T-helper 1 cell treated with Interleukin-12 subunit alpha and Interleukin-12 subunit beta and Interleukin-4 antibody, amounts not matched to agents 30 μg/mL and 1 μg/mL, for 36 hours (primary cell): ENCODE data around the gene METTL16.

Experiments
- H3K27ac Mint-ChIP-seq: one replicate; pipeline ENCODE4 v1.8.0; 2021; ENCODE audit warnings: mild to moderate bottlenecking, mixed read lengths
- H3K27me3 Mint-ChIP-seq: one replicate; pipeline ENCODE4 v1.8.0; 2021; ENCODE audit warnings: low read depth, mixed read lengths
- H3K36me3 Mint-ChIP-seq: one replicate; pipeline ENCODE4 v1.8.0; 2021; ENCODE audit warnings: low read depth, mixed read lengths
- H3K4me1 Mint-ChIP-seq: one replicate; pipeline ENCODE4 v1.8.0; 2021; ENCODE audit warnings: low read depth, mixed read lengths
- H3K4me3 Mint-ChIP-seq: one replicate; pipeline ENCODE4 v1.8.0; 2021; ENCODE audit warnings: mild to moderate bottlenecking, moderate library complexity, mixed read lengths
- H3K9me3 Mint-ChIP-seq: one replicate; pipeline ENCODE4 v1.8.0; 2021; ENCODE audit warnings: mixed read lengths

The METTL16 gene

DNA sequence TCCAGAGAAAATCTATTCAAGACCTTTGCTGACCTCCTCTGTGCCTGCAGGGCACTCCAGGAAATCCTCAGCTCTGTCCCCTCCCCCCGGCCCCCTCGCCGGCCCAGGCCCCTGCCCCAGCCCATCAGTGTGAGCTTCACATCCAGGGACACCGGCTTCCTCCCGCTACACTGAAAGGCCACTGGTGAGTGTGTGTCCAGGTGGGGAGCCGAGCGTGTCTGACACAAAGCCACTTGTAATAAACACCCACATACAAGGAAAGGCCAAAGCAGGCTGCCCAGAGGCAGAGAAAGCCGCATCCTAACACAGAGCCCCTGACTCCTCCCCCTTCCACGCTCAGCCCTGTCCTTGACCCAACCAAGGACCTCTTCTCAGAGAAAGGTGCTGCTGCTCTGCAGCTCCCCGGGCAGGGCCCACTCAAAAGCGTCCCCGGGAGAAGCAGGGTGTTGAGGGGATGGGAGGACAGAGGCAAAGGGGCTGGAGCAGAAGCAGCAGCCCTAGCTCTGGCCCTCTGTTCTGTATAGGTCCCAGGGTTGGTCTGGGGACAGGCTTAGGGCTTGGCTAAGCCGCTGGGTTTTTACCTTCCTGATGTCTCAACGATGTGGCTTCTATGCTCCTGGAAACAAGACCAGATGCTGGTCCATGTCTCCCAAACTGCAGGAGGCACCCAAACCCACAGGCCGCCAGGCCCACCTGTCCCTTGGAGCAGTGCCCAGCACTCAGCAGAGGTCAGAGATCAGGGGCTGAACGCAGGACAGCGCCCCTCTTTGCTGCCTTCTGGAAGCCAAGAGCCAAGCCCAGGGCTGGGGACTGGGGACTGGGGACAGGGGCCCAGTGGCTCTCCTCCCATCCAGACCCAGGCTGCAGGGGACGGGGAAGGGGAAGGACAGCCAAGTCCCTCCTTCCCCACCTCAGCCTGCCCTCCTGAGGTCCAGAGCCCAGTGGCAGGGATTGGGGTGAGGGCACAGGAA, 126.2 kb downstream of the METTL16 start:
- H3K27ac Mint-ChIP-seq = no peak overlapping the region
- H3K27me3 Mint-ChIP-seq = no peaks in the 10 kb centered on the region
- no peak overlapping the region for H3K4me3 Mint-ChIP-seq
- peaks cover 16% of the 10 kb centered on the region for H3K4me1 Mint-ChIP-seq
- peaks cover 8% of the 10 kb centered on the region for H3K36me3 Mint-ChIP-seq
- no peaks in the 10 kb centered on the region for H3K9me3 Mint-ChIP-seq

DNA sequence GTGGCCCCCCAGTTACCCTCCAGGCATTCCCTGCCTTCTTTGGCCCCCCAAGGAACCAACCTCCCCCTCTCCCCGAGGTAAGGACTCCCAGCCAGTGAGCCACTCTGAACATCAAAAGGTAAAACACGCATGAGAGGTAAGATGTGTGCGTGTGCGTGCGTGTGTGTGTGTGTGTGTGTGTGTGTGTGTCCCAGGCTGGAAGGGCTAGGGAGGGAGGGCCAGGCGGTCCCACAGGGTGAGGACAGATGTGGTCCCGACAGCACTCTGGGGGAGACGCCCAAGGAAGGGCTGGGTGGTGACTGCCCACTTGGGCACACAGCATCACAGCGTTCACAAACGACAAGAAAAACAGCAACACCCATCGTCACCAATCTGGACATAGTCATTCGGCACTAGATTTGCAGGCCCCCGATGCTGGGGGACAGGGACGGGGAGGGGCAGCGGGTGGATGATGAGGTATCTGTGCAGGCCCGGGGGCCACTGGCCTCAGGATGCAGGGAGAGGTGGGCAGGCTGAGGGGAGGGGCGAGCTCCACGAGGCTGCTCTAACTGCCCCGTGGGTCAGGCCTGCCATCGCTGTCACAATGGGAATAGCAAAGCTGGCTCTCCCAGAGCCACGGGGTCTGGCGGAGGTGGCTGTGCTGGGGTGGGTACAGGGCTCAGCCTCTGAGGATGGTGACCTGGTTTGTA, 127.1 kb downstream of the METTL16 start:
- no peak overlapping the region for H3K27ac Mint-ChIP-seq
- peaks cover 8% of the 10 kb centered on the region for H3K36me3 Mint-ChIP-seq
- H3K4me3 Mint-ChIP-seq = no peak overlapping the region
- no peaks in the 10 kb centered on the region for H3K9me3 Mint-ChIP-seq
- H3K27me3 Mint-ChIP-seq = no peaks in the 10 kb centered on the region
- H3K4me1 Mint-ChIP-seq = peaks cover 16% of the 10 kb centered on the region

DNA sequence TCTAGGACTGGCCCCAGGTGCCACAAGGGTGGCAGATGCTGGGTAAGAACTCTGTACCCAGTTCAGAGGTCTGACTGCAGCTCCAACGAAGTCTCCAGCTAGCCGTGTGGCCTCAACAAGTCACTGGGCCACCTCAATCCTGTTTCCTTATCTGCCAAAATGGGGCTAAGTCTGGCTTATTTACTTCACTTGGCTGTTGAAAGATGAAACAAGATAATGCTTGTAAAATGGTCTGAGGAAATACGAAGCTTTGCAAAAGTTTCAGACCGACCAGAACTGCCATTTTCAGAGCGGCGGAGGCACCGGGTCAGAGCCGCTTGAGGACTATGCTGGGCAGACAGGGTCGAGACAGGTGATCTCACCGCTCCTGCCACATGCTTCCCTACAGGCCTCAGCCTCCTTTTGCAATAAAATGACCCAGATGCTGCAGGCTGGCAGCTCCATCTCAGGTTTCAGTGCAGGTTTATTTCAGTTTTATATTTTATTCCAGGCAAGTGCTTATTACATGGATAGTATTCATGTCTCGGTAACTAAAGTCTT, 128.0 kb downstream of the METTL16 start:
- no peak overlapping the region for H3K4me3 Mint-ChIP-seq
- H3K36me3 Mint-ChIP-seq = peaks cover 5% of the 10 kb centered on the region
- H3K27ac Mint-ChIP-seq = no peak overlapping the region
- peaks cover 10% of the 10 kb centered on the region for H3K4me1 Mint-ChIP-seq
- no peaks in the 10 kb centered on the region for H3K27me3 Mint-ChIP-seq
- no peaks in the 10 kb centered on the region for H3K9me3 Mint-ChIP-seq

DNA sequence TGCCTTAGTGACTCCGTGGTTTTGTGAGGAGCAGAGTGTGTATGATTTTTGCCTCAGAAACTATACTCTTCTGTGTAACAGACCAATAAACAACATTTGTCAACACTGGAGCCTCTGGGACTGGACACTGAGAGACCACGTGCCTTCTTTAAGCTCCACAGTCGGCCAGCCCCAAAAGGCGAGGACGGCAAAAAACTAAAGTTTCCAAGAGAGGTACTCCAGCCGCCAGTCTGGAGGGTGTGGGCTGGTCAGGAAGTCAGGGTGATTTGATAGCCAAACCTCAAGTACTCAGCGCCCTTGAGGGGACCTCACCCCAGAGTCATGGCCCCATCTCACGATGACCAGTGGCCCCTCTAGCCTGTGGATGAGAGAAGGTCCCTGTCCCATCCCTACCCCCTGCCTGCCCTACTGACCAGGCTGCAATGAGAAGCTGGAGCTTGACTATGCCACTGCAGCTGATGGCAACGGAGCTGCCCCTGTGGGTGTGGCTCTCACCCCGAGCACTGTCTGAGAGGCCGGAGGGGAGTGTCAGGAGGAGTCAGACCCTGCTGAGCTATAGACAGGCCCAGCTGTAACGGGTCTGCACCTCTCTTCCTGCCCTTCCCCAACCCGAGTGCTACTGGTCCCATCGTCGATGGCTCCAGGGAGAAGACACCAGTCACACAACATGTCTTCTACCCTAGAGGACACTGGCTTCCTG, 130.6 kb downstream of the METTL16 start:
- Mint-ChIP-seq H3K27me3 (no peaks in the 10 kb centered on the region), H3K4me1 (peaks cover 4% of the 10 kb centered on the region), H3K9me3 (no peaks in the 10 kb centered on the region), H3K27ac (no peak overlapping the region), H3K36me3 (peaks cover 4% of the 10 kb centered on the region), H3K4me3 (no peak overlapping the region)

DNA sequence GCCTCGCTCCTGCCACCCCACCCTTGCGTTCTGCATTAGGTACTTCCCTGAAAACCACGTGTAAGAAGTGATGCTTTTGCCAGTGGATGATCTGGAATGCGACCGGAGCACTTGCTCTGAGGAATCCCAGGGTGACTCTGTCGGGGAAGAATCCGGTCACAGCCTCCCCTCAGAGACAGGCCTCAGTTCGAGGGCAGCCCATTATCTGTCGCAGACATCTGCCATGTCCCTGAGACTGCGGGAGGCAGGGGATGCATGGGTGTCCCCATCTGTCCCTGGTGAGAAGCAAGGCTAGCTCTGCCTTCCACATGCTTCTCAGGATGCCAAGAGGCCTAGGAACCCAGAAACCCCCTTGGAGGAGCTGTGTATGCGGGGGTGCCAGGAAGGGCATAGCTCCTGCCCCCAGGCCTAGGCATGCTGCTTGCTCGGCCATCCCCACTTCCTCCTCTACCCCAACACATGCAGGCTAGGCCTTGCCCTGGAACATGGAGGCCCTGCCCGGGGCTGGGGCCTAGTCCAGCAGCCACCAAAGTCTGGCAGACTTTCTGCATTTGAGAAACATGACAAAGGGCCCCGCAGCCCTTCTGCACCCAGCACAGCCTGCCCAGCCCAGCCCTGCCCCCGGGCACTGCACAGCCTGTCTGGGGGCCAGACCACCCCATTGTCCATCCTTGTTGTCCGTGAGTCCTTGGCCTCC, 131.3 kb downstream of the METTL16 start:
- H3K27me3 Mint-ChIP-seq = no peaks in the 10 kb centered on the region
- H3K4me3 Mint-ChIP-seq = no peak overlapping the region
- peaks cover 4% of the 10 kb centered on the region for H3K4me1 Mint-ChIP-seq
- peaks cover 4% of the 10 kb centered on the region for H3K36me3 Mint-ChIP-seq
- no peaks in the 10 kb centered on the region for H3K9me3 Mint-ChIP-seq
- H3K27ac Mint-ChIP-seq = no peak overlapping the region

DNA sequence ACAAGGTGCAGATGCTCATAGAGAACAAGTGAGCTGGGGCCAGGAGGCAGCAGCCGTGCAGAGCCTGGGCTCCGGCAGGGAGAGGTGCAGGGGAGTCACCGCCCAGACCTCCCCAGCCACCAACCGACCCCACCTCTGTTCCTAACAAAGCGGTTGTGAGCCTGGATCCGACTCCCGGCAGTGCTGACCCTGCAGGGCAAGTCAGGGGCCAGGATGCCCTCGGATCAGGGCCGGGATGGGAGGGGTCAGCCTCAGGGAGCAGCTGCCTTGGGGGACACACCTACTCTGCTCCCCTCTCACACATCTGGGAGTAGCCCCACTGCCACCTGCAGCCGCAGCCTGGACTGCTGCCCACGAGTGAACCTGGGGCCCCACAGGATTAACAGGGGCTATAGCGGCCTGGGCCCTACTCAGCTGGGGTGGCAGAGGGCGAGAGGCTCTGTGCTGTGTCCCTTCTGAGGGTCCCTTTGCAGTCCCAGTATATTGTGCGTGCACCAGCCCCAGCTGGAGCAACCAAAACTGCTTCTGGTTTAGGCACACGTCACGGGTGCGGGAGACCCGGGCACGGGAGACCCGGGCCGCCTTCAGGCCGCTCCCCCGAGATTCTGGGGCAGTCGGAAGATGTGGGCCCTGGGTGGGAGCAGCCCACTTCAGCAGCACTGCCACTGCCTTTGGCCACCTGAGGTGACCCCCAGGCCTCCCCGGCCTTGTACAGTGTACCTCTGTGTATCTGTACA, 132.0 kb downstream of the METTL16 start:
- H3K4me3 Mint-ChIP-seq = no peak overlapping the region
- peaks cover 4% of the 10 kb centered on the region for H3K36me3 Mint-ChIP-seq
- H3K4me1 Mint-ChIP-seq = peaks cover 4% of the 10 kb centered on the region
- no peaks in the 10 kb centered on the region for H3K27me3 Mint-ChIP-seq
- H3K27ac Mint-ChIP-seq = no peak overlapping the region
- no peaks in the 10 kb centered on the region for H3K9me3 Mint-ChIP-seq

DNA sequence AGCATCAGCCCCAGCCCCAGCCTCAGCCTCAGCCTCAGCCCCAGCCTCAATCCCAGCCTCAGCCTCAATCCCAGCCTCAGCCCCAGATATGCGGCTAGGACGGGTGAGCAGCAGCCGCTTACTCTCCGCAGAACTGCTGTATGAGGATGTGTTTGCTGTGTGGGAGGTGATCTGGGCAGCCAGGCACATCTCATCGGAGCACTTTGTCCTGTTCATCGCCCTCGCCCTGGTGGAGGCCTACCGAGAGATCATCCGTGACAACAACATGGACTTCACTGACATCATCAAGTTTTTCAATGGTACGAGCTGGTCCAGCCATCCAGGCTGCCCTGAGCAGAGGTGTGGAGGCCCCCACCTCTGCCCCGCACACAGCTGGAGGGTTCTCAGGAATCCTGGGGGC, 132.8 kb downstream of the METTL16 start:
- peaks cover 4% of the 10 kb centered on the region for H3K36me3 Mint-ChIP-seq
- peaks cover 4% of the 10 kb centered on the region for H3K4me1 Mint-ChIP-seq
- H3K9me3 Mint-ChIP-seq = no peaks in the 10 kb centered on the region
- no peak overlapping the region for H3K4me3 Mint-ChIP-seq
- no peaks in the 10 kb centered on the region for H3K27me3 Mint-ChIP-seq
- no peak overlapping the region for H3K27ac Mint-ChIP-seq

DNA sequence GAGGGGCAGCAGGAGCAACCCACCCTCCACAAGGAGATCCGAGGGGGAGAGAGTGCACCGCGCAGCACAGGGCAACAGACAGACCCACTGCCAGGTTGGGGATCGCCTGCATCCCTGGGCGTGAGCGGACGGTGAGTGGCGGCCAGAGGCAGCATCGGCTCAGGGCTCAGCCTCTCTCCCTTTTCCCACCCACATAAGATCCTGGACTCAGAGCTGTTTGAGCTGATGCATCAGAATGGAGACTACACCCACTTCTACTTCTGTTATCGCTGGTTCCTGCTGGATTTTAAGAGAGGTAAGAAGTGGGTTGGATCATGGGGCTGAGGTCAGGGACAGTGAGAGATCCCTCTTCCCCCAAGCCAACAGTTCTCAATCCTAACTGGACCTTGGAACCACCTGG, 134.0 kb downstream of the METTL16 start:
- H3K36me3 Mint-ChIP-seq = peaks cover 4% of the 10 kb centered on the region
- no peaks in the 10 kb centered on the region for H3K27me3 Mint-ChIP-seq
- H3K4me3 Mint-ChIP-seq = no peak overlapping the region
- no peak overlapping the region for H3K27ac Mint-ChIP-seq
- peaks cover 2% of the 10 kb centered on the region for H3K4me1 Mint-ChIP-seq
- no peaks in the 10 kb centered on the region for H3K9me3 Mint-ChIP-seq

DNA sequence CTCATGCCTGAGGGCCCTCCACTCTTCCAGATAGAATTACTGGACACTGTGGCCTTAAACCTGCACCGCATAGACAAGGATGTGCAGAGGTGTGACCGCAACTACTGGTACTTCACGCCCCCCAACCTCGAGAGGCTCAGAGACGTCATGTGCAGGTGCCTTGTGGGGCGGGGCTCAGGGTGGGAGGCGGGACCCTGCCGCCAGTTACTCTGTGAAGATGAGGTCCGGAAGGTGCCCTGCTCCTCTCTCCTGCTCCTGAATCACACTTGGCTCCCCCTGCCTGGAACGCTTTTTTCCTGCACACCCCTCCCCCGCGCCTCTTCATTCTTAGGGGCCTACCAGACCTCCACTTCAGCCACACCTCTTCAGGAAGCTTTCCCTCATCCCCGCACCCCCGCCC, 135.6 kb downstream of the METTL16 start:
- no peak overlapping the region for H3K4me3 Mint-ChIP-seq
- H3K27ac Mint-ChIP-seq = no peak overlapping the region
- no peaks in the 10 kb centered on the region for H3K4me1 Mint-ChIP-seq
- peaks cover 4% of the 10 kb centered on the region for H3K36me3 Mint-ChIP-seq
- no peaks in the 10 kb centered on the region for H3K9me3 Mint-ChIP-seq
- H3K27me3 Mint-ChIP-seq = no peaks in the 10 kb centered on the region

DNA sequence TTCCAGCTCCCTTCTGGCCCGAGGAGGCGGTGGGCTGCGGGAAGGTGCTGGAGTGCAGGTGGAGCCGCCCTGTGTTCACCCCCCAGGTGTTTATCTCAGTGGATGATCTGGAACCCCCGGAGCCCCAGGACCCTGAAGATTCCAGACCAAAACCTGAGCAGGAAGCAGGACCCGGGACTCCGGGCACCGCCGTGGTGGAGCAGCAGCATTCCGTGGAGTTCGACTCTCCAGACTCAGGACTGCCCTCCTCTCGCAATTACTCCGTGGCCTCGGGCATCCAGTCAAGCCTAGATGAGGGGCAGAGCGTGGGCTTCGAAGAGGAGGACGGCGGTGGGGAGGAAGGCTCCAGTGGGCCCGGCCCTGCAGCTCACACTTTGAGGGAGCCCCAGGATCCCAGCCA, 136.3 kb downstream of the METTL16 start:
- Mint-ChIP-seq H3K27me3 (no peaks in the 10 kb centered on the region), H3K27ac (no peak overlapping the region), H3K9me3 (no peaks in the 10 kb centered on the region), H3K4me3 (no peak overlapping the region), H3K4me1 (no peaks in the 10 kb centered on the region), H3K36me3 (peaks cover 4% of the 10 kb centered on the region)

DNA sequence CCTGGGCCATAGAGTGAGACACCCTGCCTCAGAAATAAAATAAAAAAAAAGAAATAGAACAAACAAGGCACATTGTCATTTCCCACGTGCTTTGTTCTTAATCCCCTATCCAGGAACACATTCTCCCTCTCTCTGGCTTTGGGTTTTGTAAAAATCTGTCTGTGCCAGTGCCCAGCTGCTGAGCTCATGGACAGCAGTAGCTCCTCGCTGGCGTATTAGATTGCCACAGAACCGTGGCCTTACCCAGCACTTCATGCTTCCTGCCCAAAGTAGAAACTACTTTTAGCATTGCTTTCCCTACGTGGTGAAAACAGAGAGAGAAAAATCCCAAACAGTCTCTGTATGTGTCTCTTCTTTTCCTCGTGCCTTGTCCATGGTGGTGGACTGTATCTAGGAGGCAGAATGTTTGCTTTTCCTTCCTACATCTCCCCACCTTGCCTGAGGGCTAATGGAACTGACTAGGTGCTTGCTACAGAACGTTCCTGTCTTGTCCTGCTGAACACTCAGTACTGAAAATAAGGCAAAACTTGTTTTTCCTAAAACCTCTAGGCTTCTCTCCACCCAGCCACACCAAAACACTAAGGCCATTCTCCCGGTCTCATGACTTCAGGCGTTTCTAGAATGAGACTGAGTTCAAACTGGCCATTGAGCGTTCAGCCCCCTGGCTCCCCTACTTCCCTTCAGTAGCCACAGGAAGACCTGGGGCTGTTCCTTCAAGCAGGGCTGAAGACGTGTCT, 137.0 kb downstream of the METTL16 start:
- Mint-ChIP-seq H3K27ac (no peak overlapping the region), H3K9me3 (no peaks in the 10 kb centered on the region), H3K4me1 (no peaks in the 10 kb centered on the region)

DNA sequence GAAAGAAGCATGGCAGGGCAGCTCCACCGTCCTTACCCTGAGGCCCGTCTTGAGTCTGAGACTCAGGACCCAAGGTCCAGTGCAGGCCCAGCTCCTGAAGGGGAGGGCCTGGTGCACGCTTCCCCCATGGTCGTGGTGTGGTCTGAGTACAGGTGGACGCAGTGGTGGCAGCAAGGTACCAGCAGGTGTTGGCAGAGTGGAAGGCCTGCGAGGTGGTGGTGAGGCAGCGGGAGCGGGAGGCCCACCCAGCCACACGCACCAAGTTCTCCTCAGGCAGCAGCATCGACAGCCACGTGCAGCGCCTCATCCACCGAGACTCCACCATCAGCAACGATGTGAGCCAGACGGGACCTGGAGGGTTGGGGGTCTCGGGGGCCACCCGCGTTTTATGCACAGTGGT, 138.5 kb downstream of the METTL16 start:
- Mint-ChIP-seq H3K4me3 (no peak overlapping the region), H3K9me3 (no peaks in the 10 kb centered on the region), H3K4me1 (no peaks in the 10 kb centered on the region), H3K27ac (no peak overlapping the region), H3K27me3 (no peaks in the 10 kb centered on the region), H3K36me3 (peaks cover 5% of the 10 kb centered on the region)

More for the DNA sequence above, 137.0 kb downstream of the METTL16 start:
- Mint-ChIP-seq H3K36me3 (peaks cover 5% of the 10 kb centered on the region), H3K27me3 (no peaks in the 10 kb centered on the region), H3K4me3 (no peak overlapping the region)

DNA sequence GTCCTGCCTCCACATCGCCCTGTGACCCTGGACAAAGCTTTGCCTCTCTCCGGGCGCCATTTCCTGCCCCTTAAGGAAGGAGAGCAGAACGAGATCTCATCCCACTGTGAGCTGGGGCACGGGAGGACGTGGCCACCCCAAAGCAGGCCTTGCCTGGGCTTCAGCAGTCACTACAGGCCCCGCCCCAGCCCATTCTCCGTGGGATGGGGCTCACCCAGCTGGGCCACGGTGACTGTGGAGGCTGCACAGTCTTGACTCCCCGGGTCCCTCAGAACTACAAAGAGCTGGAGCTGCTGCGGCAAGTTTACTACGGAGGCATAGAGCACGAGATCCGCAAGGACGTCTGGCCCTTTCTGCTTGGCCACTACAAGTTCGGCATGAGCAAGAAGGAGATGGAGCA, 139.0 kb downstream of the METTL16 start:
- Mint-ChIP-seq H3K4me1 (no peaks in the 10 kb centered on the region), H3K36me3 (peaks cover 5% of the 10 kb centered on the region), H3K9me3 (no peaks in the 10 kb centered on the region), H3K27ac (no peak overlapping the region), H3K27me3 (no peaks in the 10 kb centered on the region), H3K4me3 (no peak overlapping the region)
